Umbilical cord (tissue), 2 donors: Measurements from ENCODE around the gene KLF16. TPM values are rescaled to one million over a fixed set of nuclear protein-coding genes. Genes with fewer than 3 reads are reported as not detected.
A peak's percentile ranks its signal among the peaks of the same experiment; 100 is the strongest.
"Not testable (repeated sequence)": the region's sequence is repeated elsewhere in the genome, so short reads cannot be mapped to it uniquely, and the experiment has no call there.

Experiments
- DNase-seq: peaks from one replicate; pipeline ENCODE4 v3.0.0-alpha.2; 2015; ENCODE audit warnings: low spot score
- total RNA-seq: library from RNA; depleted of rRNA; stranded (reverse); fragments of >200 nt; gene quantifications from one replicate; pipeline ENCODE4 v1.2.3, GENCODE V29; 2014; ENCODE audit warnings: low replicate concordance; ENCODE audit not compliant: insufficient read depth

KLF16 gene
- total RNA-seq, result 0.96 TPM

GRCh38 chr19:1863328-1863637, at the start of gene KLF16:
Gene KLF16 (minus strand): TSS chr19:1863579. CDS start chr19:1863497, 82 bp downstream.
- no peak for DNase-seq

GRCh38 chr19:1912760-1913505, 49.6 kb upstream of the KLF16 start:
- no peak for DNase-seq

- DNase-seq, result no peak
Measured at GRCh38 chr19:1911995-1912394, 48.6 kb upstream of the KLF16 start.

- DNase-seq, result no peak
Measured at GRCh38 chr19:1911098-1911497, 47.7 kb upstream of the KLF16 start.

GRCh38 chr19:1910177-1910576, 46.8 kb upstream of the KLF16 start:
- DNase-seq, result no peak

- DNase-seq, result no peak
Measured at GRCh38 chr19:1909761-1910080, 46.3 kb upstream of the KLF16 start.

GRCh38 chr19:1908364-1908678, 44.9 kb upstream of the KLF16 start:
- DNase-seq, result no peak

GRCh38 chr19:1907563-1908363, 44.4 kb upstream of the KLF16 start:
- DNase-seq, result no peak

- DNase-seq, result no peak
Measured at GRCh38 chr19:1906985-1907562, 43.7 kb upstream of the KLF16 start.

- no peak for DNase-seq
Measured at GRCh38 chr19:1905863-1906375, 42.5 kb upstream of the KLF16 start.

GRCh38 chr19:1905110-1905862, 41.9 kb upstream of the KLF16 start, which contains the start of the genes ADAT3 and SCAMP4:
Gene ADAT3 (plus strand): TSS chr19:1905399. CDS start chr19:1912048, 6,649 bp downstream.
Gene SCAMP4 (plus strand): TSS chr19:1905399. CDS start chr19:1915020, 9,621 bp downstream.
- DNase-seq, result peak; percentile 99

- no peak for DNase-seq
Measured at GRCh38 chr19:1904860-1905109, 41.4 kb upstream of the KLF16 start.

GRCh38 chr19:1902923-1903322, 39.5 kb upstream of the KLF16 start:
- DNase-seq, result no peak

GRCh38 chr19:1901940-1902404, 38.6 kb upstream of the KLF16 start:
- peak; percentile 35 for DNase-seq

- no peak for DNase-seq
Measured at GRCh38 chr19:1896508-1896907, 33.1 kb upstream of the KLF16 start.

GRCh38 chr19:1893791-1894190, 30.4 kb upstream of the KLF16 start:
- no peak for DNase-seq

- DNase-seq, result no peak
Measured at GRCh38 chr19:1889907-1890306, 26.5 kb upstream of the KLF16 start.

- no peak for DNase-seq
Measured at GRCh38 chr19:1888385-1888784, 25.0 kb upstream of the KLF16 start.

- not testable (repeated sequence) for DNase-seq
Measured at GRCh38 chr19:1886360-1886759, 23.0 kb upstream of the KLF16 start.

GRCh38 chr19:1885398-1886119, 22.2 kb upstream of the KLF16 start, which contains the start of gene ABHD17A:
Gene ABHD17A (minus strand): TSS chr19:1885496. CDS start chr19:1881566, 3,930 bp downstream.
- DNase-seq, result peak; percentile 93

- DNase-seq, result no peak
Measured at GRCh38 chr19:1884719-1885334, 21.4 kb upstream of the KLF16 start.
